GM18520 (cell line): ENCODE measurements around the gene LIN37.
"Not testable (repeated sequence)": the region's sequence is repeated elsewhere in the genome, so short reads cannot be mapped to it uniquely, and the experiment has no call there.

ENCODE experiments used
- ATAC-seq: cut with Tn5 transposase; IDR thresholded peaks from one replicate; pipeline ENCODE4 v1.9.1; 2021; ENCODE audit not compliant: unreplicated experiment

The LIN37 gene

DNA sequence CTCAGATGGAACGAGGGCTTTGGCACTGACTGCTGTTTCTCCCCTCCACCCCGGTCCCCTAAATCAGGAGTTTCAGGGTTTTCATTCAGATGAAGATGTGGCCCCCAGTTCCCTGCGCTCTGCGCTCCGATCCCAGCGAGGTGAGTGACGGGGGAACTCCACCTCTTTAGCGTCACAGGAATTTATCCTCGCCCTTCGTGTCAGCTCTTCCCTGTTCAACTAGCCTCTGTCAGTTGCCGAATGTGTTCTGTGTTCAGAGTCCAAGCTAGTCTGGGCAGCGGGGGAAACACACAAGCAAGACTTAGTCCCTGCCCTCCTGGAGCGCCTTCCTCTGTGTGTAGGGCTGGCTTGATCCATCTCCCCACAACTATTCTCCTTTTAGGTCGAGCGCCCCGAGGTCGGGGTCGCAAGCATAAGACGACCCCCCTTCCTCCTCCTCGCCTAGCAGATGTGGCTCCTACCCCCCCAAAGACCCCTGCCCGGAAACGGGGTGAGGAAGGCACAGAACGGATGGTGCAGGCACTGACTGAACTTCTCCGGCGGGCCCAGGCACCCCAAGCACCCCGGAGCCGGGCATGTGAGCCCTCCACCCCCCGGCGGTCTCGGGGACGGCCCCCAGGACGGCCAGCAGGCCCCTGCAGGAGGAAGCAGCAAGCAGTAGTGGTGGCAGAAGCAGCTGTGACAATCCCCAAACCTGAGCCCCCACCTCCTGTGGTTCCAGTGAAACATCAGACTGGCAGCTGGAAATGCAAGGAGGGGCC lies 28.8 kb upstream of the LIN37 start:
- ATAC-seq: no peak

- ATAC-seq: no peak
These were observed 28.2 kb upstream of the LIN37 start for GRCh38 chr19:35720163-35720524.

DNA sequence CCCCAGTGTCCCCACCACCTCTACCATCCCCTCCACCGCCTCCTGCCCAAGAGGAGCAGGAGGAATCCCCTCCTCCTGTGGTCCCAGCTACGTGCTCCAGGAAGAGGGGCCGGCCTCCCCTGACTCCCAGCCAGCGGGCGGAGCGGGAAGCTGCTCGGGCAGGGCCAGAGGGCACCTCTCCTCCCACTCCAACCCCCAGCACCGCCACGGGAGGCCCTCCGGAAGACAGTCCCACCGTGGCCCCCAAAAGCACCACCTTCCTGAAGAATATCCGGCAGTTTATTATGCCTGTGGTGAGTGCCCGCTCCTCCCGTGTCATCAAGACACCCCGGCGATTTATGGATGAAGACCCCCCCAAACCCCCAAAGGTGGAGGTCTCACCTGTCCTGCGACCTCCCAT lies 27.7 kb upstream of the LIN37 start:
- no peak for ATAC-seq

- ATAC-seq: no peak
These were observed 27.0 kb upstream of the LIN37 start for GRCh38 chr19:35721374-35721773.

DNA sequence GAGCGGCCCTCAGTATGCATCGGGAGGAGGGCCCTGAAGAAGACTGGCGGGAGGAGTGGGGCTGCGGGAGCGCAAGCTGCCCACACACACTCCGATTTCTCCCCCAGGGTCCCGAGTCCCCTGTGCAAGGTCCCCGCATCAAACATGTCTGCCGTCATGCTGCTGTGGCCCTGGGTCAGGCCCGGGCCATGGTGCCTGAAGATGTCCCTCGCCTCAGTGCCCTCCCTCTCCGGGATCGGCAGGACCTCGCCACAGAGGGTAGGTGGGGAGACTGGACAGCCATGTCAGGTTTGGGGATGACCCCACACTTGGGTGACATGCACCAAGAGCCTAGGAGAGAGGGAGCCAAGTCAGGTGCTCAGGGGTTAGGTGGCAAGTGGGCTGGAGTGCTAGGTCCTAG lies 25.9 kb upstream of the LIN37 start:
- no peak for ATAC-seq

- ATAC-seq: no peak
These were observed 25.5 kb upstream of the LIN37 start for GRCh38 chr19:35722897-35723296.

DNA sequence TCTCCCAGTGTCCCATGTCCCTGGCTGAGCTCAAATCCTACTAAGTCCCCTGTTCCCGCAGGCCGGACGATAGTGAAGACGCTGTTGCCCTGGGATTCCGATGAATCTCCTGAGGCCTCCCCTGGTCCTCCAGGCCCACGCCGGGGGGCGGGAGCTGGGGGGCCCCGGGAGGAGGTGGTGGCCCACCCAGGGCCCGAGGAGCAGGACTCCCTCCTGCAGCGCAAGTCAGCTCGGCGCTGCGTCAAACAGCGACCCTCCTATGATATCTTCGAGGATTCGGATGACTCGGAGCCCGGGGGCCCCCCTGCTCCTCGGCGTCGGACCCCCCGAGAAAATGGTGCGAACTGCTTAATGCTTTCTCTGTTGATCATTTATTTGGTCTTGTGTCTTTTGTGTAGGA lies 24.7 kb upstream of the LIN37 start:
- ATAC-seq: no peak

DNA sequence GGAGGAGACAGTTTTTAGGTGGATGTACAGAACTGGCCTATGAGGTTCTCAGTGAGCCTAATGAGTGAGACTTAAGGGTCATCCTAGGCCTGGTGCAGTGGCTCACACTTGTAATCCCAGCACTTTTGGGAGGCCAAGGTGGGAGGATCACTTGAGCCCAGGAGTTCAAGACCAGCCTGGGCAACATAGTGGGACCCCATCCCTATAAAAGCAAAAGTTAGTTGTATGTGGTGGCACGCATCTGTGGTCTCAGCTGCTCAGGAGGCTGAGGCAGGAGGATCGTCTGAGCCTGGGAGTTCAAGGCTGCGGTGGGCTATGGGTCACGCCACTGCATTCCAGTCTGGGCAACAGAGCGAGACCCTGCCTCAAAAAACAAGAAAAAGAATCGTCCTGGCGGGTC lies 24.2 kb upstream of the LIN37 start:
- ATAC-seq: not testable (repeated sequence)

- ATAC-seq: no peak
These were observed 23.8 kb upstream of the LIN37 start for GRCh38 chr19:35724560-35724959.

- no peak for ATAC-seq
These were observed 23.0 kb upstream of the LIN37 start for GRCh38 chr19:35725216-35725861.

- no peak for ATAC-seq
These were observed 21.1 kb upstream of the LIN37 start for GRCh38 chr19:35727053-35727955.

DNA sequence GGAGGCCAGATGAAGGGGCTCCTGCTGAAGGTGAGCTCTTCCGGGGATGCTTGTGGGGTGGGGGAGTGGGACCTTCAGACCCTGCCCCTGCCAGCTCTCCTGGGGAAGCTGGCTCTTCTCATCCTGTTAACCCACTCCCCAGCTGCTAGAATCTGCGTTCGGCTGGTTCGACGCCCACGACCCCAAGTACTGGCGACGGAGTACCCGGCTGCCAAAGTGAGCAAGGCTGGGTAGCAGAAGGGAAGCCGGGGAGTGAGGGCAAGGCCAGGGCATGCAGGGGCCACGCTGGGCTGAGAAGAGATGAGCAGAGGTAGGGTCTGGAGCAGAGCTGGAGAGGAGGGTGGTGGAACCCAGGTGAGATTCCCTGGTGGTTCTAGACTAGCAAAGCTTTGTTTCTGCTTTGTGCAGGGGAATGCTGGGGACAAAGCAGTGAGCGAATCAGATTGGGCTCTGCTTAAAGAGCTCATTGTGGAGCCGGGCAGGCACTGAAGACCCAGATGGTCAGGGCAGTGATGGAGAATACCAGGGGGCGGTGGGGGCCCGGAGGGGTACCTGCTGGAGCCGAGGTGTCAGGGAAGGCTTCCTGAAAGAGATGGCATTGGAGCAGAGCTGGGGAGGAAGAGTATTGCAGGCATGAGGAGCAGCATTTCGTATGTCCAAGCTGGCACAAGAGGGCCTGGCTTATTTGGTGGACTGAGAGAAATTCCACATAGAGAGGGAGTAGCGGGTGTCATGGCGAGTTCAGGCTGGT lies 20.2 kb upstream of the LIN37 start:
- ATAC-seq: no peak

- ATAC-seq: no peak
These were observed 19.4 kb upstream of the LIN37 start for GRCh38 chr19:35729021-35729420.

DNA sequence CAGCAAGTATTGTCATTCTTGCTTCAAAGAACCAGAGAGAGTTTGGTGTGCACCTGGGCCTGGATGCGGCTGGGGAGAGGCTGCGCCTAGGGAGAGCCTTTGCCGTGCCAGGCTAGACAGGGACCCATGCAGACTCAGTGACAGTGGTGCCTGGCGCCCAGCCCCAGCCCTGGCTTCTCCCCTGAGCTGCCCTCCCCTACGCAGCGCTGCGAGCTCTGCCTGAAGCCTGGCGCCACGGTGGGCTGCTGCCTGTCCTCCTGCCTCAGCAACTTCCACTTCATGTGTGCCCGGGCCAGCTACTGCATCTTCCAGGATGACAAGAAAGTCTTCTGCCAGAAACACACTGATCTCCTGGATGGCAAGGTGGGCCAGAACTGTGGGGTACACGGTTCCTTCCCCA lies 18.6 kb upstream of the LIN37 start:
- no peak for ATAC-seq

GRCh38 chr19:35730326-35730725 lies 18.1 kb upstream of the LIN37 start:
- no peak for ATAC-seq

- ATAC-seq: no peak
These were observed 17.0 kb upstream of the LIN37 start for GRCh38 chr19:35731353-35731752.

GRCh38 chr19:35731779-35732405 lies 16.5 kb upstream of the LIN37 start:
- ATAC-seq: no peak

DNA sequence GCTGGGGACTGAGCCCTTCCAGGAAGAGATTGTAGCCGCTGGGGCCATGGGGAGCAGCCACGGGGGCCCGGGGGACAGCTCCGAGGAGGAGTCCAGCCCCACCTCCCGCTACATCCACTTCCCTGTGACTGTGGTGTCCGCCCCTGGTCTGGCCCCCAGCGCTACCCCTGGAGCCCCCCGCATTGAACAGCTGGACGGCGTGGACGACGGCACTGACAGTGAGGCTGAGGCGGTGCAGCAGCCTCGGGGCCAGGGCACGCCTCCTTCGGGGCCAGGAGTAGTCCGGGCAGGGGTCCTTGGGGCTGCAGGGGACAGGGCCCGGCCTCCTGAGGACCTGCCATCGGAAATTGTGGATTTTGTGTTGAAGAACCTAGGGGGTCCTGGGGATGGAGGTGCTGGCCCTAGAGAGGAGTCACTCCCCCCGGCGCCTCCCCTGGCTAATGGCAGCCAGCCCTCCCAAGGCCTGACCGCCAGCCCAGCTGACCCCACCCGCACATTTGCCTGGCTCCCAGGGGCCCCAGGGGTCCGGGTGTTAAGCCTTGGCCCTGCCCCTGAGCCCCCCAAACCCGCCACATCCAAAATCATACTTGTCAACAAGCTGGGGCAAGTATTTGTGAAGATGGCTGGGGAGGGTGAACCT lies 15.7 kb upstream of the LIN37 start:
- no peak for ATAC-seq

DNA sequence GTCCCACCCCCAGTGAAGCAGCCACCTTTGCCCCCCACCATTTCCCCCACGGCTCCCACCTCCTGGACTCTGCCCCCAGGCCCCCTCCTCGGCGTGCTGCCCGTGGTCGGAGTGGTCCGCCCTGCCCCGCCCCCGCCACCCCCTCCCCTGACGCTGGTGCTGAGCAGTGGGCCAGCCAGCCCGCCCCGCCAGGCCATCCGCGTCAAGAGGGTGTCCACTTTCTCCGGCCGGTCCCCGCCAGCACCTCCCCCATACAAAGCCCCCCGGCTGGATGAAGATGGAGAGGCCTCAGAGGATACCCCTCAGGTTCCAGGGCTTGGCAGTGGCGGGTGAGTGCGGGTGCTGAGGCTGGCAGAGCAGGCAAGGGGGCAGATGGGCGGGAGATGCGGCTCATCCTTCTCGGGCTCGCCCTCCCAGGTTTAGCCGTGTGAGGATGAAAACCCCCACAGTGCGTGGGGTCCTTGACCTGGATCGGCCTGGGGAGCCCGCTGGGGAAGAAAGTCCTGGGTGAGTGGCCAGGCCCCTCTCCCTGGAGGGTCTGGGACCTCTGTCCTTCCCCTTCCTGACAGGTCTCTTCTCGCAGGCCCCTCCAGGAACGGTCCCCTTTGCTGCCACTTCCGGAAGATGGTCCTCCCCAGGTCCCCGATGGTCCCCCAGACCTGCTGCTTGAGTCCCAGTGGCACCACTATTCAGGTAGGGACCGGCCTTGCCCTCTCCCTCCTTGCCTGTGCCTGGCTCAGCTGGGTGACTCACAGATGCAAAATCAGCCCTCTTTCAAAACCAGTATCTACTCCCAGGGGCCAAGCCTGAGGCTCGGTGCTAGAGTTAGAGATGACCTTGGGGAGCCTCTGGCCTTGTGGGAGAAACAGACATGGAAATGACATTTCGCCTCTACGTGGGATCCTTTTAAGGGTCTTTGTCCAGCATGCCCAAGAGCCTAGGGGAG lies 14.9 kb upstream of the LIN37 start:
- no peak for ATAC-seq
